Measurements from ENCODE around the gene ITGAL. TPM values are rescaled to one million over a fixed set of nuclear protein-coding genes. Genes with fewer than 3 reads are reported as not detected.
"Not testable (repeated sequence)": the region's sequence is repeated elsewhere in the genome, so short reads cannot be mapped to it uniquely, and the experiment has no call there.

The ITGAL gene
- total RNA-seq, 1 donor from 2014 or later, result 0.23 TPM

DNA sequence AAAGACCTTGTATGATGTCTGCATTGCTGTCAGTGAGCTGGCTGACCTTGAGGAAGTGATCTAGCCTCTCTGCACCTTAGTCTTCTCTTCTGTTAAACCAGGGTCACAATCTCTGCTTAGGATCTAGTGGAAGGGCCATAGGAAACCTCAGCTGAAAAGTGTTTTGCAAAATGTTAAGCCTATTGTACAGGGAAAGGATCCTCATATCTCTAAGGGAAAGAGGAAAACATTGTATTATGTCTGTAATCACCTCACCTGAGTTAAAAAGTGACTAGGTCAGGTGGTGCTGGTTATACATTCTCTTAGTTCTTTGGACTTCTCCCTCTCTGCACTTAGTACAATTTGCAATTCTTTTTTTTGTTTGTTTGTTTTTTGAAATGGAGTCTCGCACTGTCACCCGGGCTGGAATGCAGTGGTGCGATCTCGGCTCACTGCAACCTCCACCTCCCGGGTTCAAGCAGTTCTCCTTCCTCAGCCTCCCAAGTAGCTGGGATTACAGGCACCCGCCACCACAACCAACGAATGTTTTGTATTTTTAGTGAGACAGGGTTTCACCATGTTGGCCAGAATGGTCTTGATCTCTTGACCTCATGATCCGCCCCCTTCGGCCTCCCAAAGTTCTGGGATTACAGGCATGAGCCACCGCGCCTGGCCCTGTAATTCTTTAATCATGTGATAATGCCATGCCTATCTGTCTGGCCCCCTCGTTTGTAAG, 24.9 kb upstream of the ITGAL start:
- Histone ChIP-seq H3K36me3 (ENCODE audit: insufficient read depth, low read length) (no peaks in the 10 kb centered on the region), H4K20me1 (ENCODE audit: insufficient read depth, low read length) (no peaks in the 10 kb centered on the region), H3K27ac (ENCODE audit: low read depth, low read length) (no peak overlapping the region), H2AFZ (ENCODE audit: low read depth, low read length) (no peak overlapping the region), H3K27me3 (ENCODE audit: insufficient read depth, low read length) (no peaks in the 10 kb centered on the region), H3K79me2 (ENCODE audit: insufficient read depth, low read length) (peaks cover 15% of the 10 kb centered on the region), H3K4me1 (ENCODE audit: insufficient read depth, low read length) (peaks cover 12% of the 10 kb centered on the region), H3K4me3 (ENCODE audit: insufficient read depth, low read depth, low read length) (no peak overlapping the region), H3K4me2 (ENCODE audit: low read length) (no peak overlapping the region), H3K9me3 (ENCODE audit: insufficient read depth, low read depth, low read length) (no peaks in the 10 kb centered on the region), H3K9ac (ENCODE audit: low read length) (no peak overlapping the region)
- H3K27ac Mint-ChIP-seq (ENCODE audit: unreplicated experiment), result no peak overlapping the region
- H3K27me3 Mint-ChIP-seq (ENCODE audit: low read depth, unreplicated experiment), result no peaks in the 10 kb centered on the region
- DNase-seq (ENCODE audit: low read depth) (no peak), FAIRE-seq (no peak)
- TF ChIP-seq CTCF (IDR thresholded peaks at IDR 0.05; ENCODE audit: insufficient read depth, low read depth, low read length) (no peak), EZH2 (IDR thresholded peaks at IDR 0.05; ENCODE audit: insufficient read depth, low read length) (no peak)
- H3K4me3 Mint-ChIP-seq (ENCODE audit: unreplicated experiment), result no peak overlapping the region
- H3K4me1 Mint-ChIP-seq (ENCODE audit: low read depth, unreplicated experiment), result peaks cover 14% of the 10 kb centered on the region
- H3K36me3 Mint-ChIP-seq (ENCODE audit: low read depth, unreplicated experiment), result peaks cover 16% of the 10 kb centered on the region
- H3K9me3 Mint-ChIP-seq (ENCODE audit: unreplicated experiment), result peaks cover 7% of the 10 kb centered on the region

- FAIRE-seq (no peak), DNase-seq (ENCODE audit: low read depth) (no peak)
- Mint-ChIP-seq H3K4me1 (ENCODE audit: low read depth, unreplicated experiment) (peaks cover 9% of the 10 kb centered on the region), H3K27me3 (ENCODE audit: low read depth, unreplicated experiment) (peaks cover 3% of the 10 kb centered on the region), H3K9me3 (ENCODE audit: unreplicated experiment) (peaks cover 7% of the 10 kb centered on the region), H3K36me3 (ENCODE audit: low read depth, unreplicated experiment) (peaks cover 7% of the 10 kb centered on the region), H3K4me3 (ENCODE audit: unreplicated experiment) (no peak overlapping the region), H3K27ac (ENCODE audit: unreplicated experiment) (no peak overlapping the region)
- Histone ChIP-seq H3K36me3 (ENCODE audit: insufficient read depth, low read length) (no peaks in the 10 kb centered on the region), H3K4me1 (ENCODE audit: insufficient read depth, low read length) (peaks cover 12% of the 10 kb centered on the region), H4K20me1 (ENCODE audit: insufficient read depth, low read length) (no peaks in the 10 kb centered on the region), H2AFZ (ENCODE audit: low read depth, low read length) (no peak overlapping the region), H3K4me3 (ENCODE audit: insufficient read depth, low read depth, low read length) (no peak overlapping the region), H3K79me2 (ENCODE audit: insufficient read depth, low read length) (peaks cover 13% of the 10 kb centered on the region), H3K9ac (ENCODE audit: low read length) (no peak overlapping the region), H3K27me3 (ENCODE audit: insufficient read depth, low read length) (no peaks in the 10 kb centered on the region), H3K27ac (ENCODE audit: low read depth, low read length) (no peak overlapping the region), H3K4me2 (ENCODE audit: low read length) (no peak overlapping the region), H3K9me3 (ENCODE audit: insufficient read depth, low read depth, low read length) (no peaks in the 10 kb centered on the region)
- TF ChIP-seq CTCF (IDR thresholded peaks at IDR 0.05; ENCODE audit: insufficient read depth, low read depth, low read length) (no peak), EZH2 (IDR thresholded peaks at IDR 0.05; ENCODE audit: insufficient read depth, low read length) (no peak)
Measured at GRCh38 chr16:30449116-30449435, 23.5 kb upstream of the ITGAL start.

GRCh38 chr16:30452709-30453580, 19.6 kb upstream of the ITGAL start:
- not testable (repeated sequence) for H4K20me1 ChIP-seq (ENCODE audit: insufficient read depth, low read length); H3K4me1 ChIP-seq (ENCODE audit: insufficient read depth, low read length); H3K4me3 Mint-ChIP-seq (ENCODE audit: unreplicated experiment); H3K9me3 ChIP-seq (ENCODE audit: insufficient read depth, low read depth, low read length); H3K27ac Mint-ChIP-seq (ENCODE audit: unreplicated experiment); H3K9ac ChIP-seq (ENCODE audit: low read length); H3K36me3 Mint-ChIP-seq (ENCODE audit: low read depth, unreplicated experiment); H3K4me1 Mint-ChIP-seq (ENCODE audit: low read depth, unreplicated experiment); H3K9me3 Mint-ChIP-seq (ENCODE audit: unreplicated experiment); H3K4me3 ChIP-seq (ENCODE audit: insufficient read depth, low read depth, low read length); FAIRE-seq; H3K27ac ChIP-seq (ENCODE audit: low read depth, low read length); H3K79me2 ChIP-seq (ENCODE audit: insufficient read depth, low read length); H3K36me3 ChIP-seq (ENCODE audit: insufficient read depth, low read length); H2AFZ ChIP-seq (ENCODE audit: low read depth, low read length); H3K4me2 ChIP-seq (ENCODE audit: low read length); DNase-seq (ENCODE audit: low read depth); H3K27me3 ChIP-seq (ENCODE audit: insufficient read depth, low read length)
- peaks cover 23% of the 10 kb centered on the region for H3K27me3 Mint-ChIP-seq (ENCODE audit: low read depth, unreplicated experiment)

Data from astrocyte (in vitro differentiated cells and primary cell).